HEK293T (cell line): ENCODE results near the gene BRINP3.

Experiments
- BHLHE40 ChIP-seq: fragments of 450-650 bp; IDR thresholded peaks from 2 replicates; pipeline ENCODE4 v1.6.1; 2016; ENCODE audit warnings: mild to moderate bottlenecking, moderate library complexity, borderline replicate concordance
- ELF4 ChIP-seq: fragments of 450-650 bp; IDR thresholded peaks from 2 replicates; pipeline ENCODE4 v1.6.1; 2017; ENCODE audit warnings: antibody characterized with exemption
- FOXM1 ChIP-seq: fragments of 450-650 bp; IDR thresholded peaks from 2 replicates; pipeline ENCODE4 v1.6.1; 2017; ENCODE audit warnings: mild to moderate bottlenecking, borderline replicate concordance
- LEF1 ChIP-seq: fragments of 450-650 bp; IDR thresholded peaks from 2 replicates; pipeline ENCODE4 v1.6.1; 2017; ENCODE audit warnings: mild to moderate bottlenecking, borderline replicate concordance
- NFRKB ChIP-seq: fragments of 450-650 bp; IDR thresholded peaks from 2 replicates; pipeline ENCODE4 v1.6.1; 2016; ENCODE audit warnings: mild to moderate bottlenecking, moderate library complexity
- SUZ12 ChIP-seq: fragments of 450-650 bp; IDR thresholded peaks from 2 replicates; pipeline ENCODE4 v1.6.1; 2016; ENCODE audit warnings: mild to moderate bottlenecking
- TF ChIP-seq, protein P1 (sequence below): fragments of 450-650 bp; IDR thresholded peaks from 2 replicates; pipeline ENCODE4 v1.6.1; 2016

DNA sequence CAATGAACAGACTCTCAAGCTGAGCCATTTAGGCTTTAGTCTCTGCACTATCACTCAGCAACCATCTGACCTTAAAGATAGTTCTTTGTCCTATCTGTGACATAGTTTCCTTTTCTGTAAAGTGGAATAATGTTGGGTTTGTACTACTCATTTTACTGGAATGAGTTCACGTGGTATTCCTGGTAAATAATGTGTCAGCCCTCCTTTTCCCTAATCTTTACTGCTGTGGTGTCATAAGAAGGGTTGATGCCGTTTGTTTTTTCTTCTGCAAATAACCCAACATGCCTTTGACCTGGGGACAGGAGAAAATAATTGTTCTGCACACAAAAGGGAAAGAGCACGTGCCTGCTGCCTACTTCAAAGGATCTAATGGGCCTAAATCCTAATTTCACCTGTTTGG is 297.8 kb downstream of the BRINP3 start:
- no peak for TF ChIP-seq NFRKB
- no peak for TF ChIP-seq BHLHE40
- no peak for TF ChIP-seq ELF4
- TF ChIP-seq LEF1, result no peak
- no peak for TF ChIP-seq FOXM1
- TF ChIP-seq SUZ12, result no peak
- TF ChIP-seq, protein P1, sequence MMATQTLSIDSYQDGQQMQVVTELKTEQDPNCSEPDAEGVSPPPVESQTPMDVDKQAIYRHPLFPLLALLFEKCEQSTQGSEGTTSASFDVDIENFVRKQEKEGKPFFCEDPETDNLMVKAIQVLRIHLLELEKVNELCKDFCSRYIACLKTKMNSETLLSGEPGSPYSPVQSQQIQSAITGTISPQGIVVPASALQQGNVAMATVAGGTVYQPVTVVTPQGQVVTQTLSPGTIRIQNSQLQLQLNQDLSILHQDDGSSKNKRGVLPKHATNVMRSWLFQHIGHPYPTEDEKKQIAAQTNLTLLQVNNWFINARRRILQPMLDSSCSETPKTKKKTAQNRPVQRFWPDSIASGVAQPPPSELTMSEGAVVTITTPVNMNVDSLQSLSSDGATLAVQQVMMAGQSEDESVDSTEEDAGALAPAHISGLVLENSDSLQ, result no peak
